Kidney glomerular epithelial cell (primary cell): ENCODE results near the gene FOXF2.
A peak's percentile ranks its signal among the peaks of the same experiment; 100 is the strongest.

ENCODE experiments used
- DNase-seq: peaks from one replicate; lab custom pipeline; 2025; lab: John Stamatoyannopoulos, UW

Gene FOXF2

DNA sequence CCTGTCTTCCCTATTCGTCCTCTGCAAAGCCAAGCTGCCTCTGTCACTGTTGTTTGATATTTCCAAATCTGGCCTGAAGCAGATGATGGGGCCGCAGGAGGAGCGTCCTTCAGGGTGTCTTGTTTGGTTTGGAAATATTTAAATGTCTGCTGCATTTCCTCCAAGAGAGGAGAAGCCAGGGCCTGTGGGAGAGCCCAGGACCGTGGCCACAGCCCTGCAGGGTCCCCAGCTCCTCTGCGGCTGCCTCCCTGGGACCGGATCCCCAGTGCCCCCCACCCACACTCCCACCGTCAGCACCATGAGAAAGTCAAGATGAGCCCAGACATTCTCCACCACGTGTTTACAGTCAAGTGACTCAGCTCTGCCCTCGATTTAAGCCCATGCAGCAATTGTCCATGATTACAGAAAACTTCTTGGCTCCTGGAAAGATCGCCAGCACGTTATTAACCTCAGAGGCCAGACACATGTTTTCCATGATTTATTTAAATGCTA lies 18.2 kb downstream of the FOXF2 start:
- no peak for DNase-seq

DNA sequence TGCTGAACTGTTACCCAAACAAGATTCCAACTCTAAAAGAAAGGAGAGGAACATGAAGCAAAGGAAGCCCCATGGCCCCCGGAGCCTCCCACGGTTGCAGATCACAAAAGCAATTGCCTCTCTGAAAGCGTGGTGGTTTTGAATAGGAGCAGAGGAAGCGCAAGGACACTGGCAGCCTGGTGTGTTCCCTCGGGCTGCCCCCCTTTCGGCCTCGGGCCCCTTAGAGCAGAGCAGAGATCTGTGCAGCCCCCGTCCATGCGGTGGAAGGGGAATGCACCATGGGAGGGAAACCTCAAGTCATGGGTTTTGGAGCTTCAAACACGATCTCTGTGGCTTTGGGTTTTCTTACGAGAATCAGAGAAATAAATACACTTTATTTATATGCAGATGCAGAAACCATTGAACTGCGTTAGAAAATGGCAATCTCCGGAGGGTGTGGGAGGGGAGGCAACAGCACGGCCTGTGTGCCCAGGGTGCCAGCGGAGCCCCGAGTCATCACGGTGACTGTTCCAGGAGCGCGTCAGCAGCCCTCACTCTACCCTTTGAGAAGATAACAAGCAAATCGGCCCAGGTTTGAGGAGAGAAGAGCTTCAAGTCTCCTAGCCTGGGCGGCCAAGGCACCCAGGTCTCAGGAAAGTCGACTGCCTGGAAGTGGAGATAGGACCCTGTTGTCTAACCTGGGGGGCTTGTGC lies 20.5 kb downstream of the FOXF2 start:
- DNase-seq, result no peak

DNA sequence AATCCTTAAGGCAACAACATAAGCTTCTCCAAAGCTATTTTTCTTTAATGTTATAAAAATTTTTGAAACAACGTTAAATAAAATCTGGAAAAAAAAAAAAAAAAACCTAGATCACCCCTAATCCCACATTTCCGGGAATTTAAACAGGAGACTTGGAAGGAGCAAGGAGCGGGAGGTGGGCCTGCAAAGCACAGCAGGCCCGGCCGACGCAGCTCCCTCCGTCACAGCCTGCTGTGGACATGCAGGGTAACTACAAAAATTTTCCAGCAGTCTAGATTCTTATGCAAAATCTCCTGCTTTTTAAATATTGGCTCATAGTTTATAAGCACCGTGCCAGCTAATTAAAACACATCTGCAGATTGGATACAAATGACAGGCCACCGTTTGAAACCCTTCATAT lies 23.5 kb downstream of the FOXF2 start:
- no peak for DNase-seq

DNA sequence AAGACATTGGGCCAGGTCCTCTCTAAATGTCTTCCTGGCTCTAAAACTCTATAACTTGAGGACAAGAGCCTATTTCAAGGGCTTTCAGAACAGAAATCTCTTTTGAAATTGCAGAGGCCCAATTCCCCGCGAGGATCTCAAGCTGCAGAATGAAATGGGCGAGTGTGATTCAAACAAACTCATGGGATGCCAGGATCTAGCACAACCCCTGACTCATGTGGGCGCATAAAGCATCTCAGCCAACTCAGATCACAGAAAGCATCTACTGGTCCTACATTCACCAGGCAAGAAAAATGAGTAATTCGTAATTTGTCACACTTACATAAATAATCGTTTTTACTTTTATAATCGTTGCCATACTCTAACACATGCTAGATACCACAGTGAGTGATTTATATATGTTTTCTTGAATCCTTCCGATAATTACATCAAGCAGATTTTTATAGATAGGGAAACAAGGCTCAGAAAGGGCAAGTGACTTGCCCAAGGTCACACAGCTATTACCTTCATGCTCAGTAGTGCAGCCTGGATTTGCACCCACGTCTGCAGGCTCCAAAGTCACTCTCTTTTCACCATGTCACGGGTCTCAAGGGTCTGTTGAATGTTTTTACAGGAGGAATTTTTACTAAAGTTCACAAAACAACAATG lies 26.2 kb downstream of the FOXF2 start:
- no peak for DNase-seq

DNA sequence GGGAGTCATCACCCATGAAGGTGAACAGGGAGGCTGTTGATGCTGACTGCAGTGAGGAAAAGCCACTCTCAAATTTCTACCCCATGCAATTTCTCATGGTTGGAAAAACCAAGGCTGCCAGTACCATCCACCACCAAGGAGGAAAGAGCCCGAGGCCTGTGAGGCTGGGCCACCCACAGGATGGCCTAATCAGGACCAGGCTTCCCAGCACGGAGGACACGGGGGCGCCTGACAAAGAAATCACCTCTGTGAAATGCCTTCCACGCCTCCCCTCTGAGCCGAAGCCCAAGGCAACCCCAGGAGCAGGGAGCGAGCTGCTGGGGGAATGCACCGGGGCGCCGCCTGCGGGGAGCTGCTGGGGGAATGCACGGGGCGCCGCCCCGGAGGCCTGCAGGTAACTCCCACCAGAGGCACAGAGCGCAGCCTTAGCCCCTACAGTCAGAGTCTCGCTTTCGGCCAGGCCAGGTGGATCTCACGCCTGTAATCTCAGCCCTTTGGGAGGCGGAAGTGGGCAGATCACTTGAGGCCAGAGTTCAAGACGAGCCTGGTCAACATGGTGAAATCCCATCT lies 26.9 kb downstream of the FOXF2 start:
- DNase-seq, result no peak

DNA sequence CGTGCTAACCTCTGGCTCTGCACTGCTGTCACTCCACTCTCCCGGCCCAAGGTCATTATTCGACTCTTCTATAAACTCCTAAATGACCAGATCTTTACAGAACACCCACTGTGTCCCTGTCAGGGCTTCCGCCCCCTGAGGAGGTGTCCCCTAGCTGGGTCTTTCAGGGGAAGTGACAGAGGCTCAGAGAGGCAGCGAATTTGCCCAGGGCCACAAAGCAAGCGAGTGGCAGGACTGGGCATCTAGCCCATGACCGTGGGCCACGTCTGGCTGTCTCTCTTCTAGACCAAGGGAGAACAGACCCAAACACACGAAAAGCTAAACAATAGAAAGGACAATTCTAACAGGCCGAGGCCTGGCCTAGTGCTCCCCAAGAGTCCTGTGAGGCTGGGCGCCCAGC lies 27.4 kb downstream of the FOXF2 start:
- no peak for DNase-seq

DNA sequence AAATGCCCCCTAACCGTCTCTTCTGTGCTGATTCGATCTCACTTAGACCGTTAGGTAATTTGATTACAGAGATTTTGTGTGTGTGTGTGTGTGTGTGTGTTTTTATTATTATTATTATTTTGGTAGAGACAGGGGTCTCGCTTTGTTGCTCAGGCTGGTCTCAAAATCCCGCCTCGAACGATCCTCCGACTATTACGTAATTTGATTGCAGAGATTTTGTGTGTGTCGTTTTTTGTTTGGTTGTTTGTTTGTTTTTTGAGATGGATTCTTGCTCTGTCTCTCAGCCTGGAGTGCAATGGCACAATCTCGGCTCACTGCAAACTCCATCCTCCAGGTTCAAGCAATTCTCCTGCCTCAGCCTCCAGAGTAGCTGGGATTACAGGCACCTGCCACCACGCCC lies 28.3 kb downstream of the FOXF2 start:
- no peak for DNase-seq

DNA sequence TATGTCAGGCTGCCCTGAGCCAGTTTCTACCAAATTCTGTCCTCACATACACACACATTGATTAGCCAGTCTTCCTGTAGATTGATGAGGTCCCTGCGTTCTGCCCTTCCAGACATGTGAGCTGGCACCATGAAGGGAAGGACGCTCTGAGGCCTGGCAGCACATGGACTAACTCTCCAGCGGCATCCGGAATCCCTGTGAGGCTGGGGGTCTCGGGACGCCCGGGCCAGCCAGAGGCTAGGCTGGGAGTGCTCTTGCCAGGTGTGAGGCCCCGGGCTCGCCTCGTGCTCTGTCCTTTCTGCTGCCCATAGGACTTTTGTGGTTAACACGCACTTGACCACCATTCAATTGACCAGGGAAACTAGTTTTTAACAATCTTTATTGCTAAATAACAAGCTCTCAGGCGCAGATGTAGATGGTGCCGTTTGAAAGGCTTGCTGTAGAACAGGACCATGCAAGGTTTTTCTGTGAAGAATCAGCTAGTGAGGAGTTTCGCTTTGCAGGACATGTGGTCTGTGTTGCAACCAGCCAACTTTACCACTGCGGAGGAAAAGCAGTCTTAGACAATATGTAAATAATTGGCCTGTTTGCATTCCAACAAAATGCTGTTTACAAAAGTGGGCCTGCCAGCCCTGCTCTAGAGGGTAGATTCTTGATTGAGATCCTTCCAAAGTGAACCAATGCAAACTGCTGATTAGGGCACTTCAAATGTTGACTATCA lies 29.3 kb downstream of the FOXF2 start:
- DNase-seq, result no peak

DNA sequence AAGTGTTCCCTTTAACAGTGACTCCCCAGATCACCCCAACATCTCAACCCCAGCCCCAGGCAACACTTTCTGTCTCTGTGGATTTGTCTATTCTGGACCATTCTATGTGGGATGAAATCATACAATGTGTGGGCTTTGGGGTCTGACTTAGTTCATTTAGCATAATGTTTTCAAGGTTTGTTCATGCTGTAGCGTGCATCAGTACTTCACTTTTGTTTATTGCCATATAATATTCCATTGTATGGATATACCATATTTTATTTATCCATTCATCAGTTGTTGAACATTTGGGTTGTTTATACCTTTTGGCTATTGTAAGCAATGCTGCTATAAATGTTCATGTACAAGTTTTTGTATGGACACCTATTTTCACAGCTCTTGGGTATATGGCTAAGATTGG lies 31.0 kb downstream of the FOXF2 start:
- DNase-seq, result no peak

DNA sequence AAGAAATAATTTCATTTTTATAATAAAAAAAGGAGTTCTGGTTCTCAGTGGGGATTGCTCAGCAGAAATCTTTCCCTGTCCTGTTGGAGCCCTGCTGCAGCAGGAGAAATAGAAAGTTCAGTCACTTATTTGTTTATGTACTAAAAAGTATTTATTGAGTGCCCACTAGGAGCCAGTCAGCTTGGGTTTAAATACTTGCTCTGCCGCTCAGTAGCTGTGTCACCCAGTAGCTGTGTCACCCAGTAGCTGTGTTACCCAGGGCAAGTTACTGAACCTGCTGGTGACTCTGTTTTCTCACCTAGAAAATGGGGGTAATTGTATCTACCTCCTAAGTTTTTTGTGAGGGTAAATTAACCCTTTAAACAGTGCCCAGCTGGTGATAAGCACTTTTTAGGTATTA lies 32.9 kb downstream of the FOXF2 start:
- no peak for DNase-seq

DNA sequence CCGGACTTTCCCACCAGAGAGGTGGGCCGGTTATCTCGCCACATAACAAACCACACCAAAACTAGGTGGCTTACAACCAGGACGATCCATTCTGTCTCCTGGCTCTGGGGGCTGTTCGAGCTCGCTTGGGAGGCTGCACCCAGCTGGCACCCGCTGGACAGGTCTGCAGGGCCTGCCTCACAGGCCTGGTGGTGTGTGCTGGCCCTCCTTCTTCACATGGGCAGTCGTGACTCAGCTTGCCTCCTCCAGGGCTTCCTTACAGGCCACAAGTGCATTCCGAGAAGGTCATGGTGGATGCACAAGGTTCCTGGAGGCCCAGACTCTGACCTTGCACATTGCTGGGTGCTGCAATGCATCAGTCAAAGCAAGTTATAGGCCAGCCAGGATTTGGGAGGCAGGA lies 34.2 kb downstream of the FOXF2 start:
- peak; percentile 72 for DNase-seq

DNA sequence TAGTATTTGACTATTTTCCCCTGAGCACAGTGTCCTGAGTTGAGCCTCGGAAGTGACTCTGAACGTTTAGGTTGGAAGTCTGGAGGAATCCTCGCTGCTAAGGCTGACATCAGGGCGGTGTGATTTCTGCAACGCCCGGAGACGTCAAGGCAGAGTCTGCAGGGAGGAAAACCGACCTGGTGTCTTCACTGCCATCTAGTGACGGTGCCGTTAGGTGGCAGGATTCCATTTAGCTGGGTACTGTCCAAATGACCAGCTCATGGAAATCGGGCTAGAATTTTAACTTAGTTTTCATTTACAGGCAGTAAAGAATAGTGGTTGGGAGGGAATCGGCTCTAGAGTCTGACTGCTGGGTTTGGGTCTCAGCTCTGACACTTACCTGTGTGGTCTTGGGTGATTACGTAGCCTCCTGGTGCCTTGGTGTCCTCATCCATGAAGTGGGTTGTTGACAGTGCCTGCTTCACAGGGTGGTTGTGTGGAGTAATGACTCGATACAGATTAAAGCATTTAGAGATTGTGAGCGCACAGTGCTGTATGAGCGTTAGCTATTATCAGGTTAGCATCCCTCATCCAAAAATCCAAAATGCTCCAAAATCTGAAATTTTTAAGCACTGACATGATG lies 35.0 kb downstream of the FOXF2 start:
- DNase-seq, result no peak

DNA sequence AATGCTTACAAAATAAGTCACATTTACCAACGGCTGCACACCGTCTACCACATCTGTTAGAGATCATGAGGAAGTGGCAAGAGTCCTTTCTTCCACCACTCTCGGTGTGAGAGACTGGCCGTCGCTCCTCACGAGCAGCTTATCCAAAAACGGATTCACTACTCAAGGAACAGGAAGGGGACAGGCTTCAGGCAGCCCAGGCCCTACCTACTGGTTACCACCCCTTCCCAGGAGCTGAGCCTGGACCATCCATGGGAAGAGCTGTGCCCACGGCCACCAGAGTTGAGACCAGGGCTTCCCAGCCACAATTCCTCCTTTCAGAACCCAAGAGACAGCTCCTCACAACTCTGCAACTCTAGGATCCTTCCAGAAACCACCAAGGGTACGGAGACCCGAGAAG lies 37.0 kb downstream of the FOXF2 start:
- DNase-seq, result no peak

DNA sequence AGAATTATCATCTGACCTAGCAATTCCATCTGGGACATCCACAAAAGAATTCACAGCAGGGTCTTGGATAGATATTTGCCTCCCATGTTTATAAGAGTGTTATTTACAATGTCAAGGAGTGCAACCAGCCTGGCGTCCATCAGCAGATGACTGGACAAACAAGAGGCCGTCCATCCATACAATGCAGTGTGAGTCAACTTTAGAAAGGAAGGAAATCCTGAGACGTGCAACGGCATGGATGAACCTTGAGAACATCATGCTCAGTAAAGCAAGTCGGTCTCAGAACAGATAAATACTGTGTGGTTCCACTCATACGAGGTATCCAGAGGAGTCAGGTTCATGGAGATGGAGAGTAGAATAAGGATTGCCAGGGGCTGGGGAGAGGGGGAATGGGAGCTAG lies 46.4 kb downstream of the FOXF2 start:
- DNase-seq, result no peak

DNA sequence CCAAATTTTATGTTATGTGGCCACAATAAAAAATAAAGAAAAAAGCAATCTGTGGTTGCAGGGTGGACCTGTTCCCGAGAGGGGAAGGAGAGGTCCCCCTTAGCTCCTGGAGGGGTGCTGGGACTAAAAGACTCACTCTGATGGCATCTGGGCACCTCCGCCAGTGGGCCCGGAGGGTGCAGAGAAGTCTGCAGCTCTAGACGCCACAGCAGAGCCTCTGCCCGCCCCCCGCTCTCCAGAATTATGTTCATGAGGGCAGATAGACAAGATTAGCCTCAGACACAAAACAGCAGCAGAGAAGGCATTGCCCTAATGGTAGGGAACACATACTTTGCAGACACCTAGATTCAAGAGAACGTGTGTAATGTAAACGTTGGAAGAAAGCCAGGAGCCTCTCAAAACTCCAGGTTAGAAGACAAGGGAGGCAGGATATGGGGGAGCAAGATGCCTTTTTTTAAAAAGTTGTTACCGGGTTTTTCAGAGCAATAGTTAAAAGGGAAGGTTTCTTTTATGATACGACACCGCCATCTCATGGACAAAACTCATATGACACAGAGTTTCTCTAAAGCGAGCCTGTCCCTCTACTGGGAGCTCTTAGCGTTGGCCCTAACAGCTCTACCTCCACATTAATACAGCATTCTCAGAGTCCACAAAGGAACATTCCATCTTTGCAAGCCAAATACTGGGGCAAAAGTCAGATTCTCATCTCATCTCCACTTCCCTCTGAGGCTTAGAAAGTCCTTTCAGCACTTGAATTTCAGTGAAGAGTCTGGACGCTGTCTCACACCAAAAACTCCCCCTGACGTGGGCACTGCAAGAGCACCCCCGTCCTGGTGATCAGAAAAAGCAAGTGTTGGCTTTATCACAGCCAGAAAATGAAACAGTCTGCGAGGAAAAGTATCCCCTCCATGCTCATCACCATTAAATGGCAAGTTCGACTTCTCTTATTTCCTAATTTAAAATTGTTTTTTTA lies 47.2 kb downstream of the FOXF2 start:
- DNase-seq, result peak; percentile 77

DNA sequence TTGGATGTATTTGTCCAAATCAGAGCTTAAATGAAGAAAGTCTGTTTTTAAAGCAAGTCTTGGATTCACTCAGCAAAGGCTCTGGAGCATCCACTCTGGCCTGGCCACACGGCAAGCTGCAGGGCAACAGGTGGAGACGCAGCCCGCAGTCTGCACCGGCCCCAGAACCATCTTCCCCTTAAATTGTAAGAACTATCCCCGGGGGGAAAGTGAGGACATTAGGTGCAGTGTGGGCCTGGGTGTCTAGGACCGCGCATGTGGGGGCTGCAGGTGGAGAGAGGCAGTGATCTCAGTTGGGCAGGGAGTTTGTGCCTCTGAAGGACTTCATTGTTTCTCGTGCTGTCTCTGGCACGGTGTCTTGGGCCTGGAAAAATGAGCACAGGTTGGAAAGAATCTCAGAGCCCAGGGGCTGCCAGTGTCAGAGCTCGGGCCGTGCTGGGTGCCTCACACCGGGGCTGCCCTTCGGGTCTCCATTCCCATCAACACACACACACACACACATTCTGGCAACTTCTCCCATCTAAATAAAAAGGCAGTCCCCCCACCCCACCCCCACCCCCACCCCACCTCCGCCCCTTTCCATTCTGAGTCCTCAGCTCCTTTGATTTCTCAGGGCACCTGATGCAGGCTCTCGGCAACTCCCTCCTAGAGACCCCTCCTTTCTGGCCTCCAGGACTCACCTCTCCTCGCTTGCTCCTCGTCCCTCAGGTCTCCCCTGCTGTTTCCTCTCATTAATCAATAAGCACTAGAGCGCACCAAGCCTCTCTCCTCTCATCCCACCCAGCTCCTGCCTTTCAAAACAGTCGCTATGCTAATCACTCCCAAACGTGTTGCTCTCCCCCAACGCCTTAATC lies 48.4 kb downstream of the FOXF2 start:
- no peak for DNase-seq

DNA sequence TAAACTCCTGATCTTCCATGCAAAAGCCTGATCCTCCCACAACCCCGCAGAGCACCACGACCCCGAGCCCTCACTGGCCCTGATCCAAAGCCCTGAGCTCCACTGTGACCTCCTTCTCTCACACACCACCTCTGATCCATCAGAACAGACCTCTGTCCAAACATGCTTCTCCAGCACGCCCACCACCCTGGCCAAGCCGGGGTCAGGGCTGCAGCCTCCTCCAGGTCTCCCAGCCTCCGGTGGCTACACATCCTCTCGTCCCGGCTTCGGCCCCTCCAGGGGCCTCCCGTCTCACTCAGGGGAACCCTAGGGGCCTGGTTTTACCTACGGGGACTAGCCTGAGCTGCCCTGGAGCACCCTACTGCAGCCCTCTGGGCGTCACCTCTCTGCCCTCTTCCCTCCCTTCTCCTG lies 49.1 kb downstream of the FOXF2 start:
- DNase-seq, result no peak

DNA sequence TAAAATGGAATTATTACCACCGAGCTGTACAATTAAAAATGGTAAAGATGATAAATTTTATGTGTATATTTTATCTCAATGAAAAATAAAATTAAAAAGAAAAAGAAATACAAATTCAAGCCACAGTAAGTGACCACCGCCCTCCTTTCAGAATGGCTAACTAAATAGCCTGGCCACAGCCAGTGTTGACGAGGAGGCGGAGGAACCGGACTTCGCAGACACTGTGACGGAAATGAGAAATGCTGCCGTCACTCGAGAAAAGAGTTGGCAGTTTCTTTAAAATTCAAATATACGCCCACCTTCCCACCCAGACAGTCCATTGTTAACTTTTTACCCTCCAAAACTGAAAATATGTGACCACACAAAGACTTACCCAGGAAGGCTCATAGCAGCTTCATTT lies 50.0 kb downstream of the FOXF2 start:
- no peak for DNase-seq

DNA sequence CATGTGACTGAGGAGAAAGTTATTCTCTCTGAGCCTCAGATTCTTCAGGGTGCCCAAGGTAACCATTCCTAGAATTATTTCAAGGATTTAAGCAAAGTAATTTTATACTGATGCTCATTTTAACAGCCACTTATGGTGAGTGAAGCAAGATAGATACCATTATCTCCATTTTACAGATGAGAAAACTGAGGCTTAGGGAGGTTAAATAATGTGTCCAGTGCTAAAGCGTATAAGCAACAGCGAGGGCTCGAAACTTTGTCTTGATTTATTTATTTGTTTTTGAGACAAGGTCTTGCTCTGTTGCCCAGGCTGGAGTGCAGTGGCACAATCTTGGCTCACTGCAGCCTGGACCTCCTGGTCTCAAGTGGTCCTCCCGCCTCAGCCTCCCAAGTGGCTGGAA lies 53.6 kb downstream of the FOXF2 start:
- no peak for DNase-seq
